ENCODE measurements around the gene CRADD. TPM values are rescaled to one million over a fixed set of nuclear protein-coding genes. Genes with fewer than 3 reads are reported as not detected.

The CRADD gene
- total and polyA plus RNA-seq, 2 of the 4 experiments (the other 2 are of a cell fraction), result 11.1 to 14.0 TPM

- dilution Hi-C loops (cut with HindIII; ENCODE audit: low sequenced_read_pairs, unreplicated experiment), result no loop called here
Measured at GRCh38 chr12:93882763-93883162, 205.6 kb downstream of the CRADD start.

More at GRCh38 chr12:93882763-93883162, 205.6 kb downstream of the CRADD start:
- H3K27ac ChIP-seq (ENCODE audit: insufficient read depth, low read length), result peak overlapping the region; percentile 40; the same call in 1 of the 2 replicates
- H2BK20ac ChIP-seq (ENCODE audit: low read depth, low read length), result peak overlapping the region; percentile 93
- H4K91ac ChIP-seq (ENCODE audit: insufficient read depth, low read depth, low read length), result peak overlapping the region; percentile 88
- peaks cover 11% of the 10 kb centered on the region for H3K9me1 ChIP-seq (ENCODE audit: insufficient read depth, low read length)
- CTCF ChIA-PET, result no interaction called here
- H3K9ac ChIP-seq (ENCODE audit: low read depth, low read length), result no peak overlapping the region
- WGBS, 2 experiments (ENCODE audit: extremely low coverage in 2 of 2, insufficient read length in 1 of 2), result no CpG with 5 or more reads among the region's 3 CpGs
- no peak overlapping the region for H3K4me2 ChIP-seq (ENCODE audit: low read depth, low read length)
- BruUV-seq (replicated peaks), result no TSS peak
- H4K20me1 ChIP-seq (ENCODE audit: insufficient read depth, low read length), result no peaks in the 10 kb centered on the region
- H2BK5ac ChIP-seq (ENCODE audit: low read depth, low read length, poor library complexity, severe bottlenecking), result peak overlapping the region; percentile 98
- H3K4me1 ChIP-seq (ENCODE audit: control insufficient read depth, insufficient read depth, low read length), result peaks cover 37% of the 10 kb centered on the region
- H2AK9ac ChIP-seq (replicated peaks; ENCODE audit: low read depth, low read length, poor library complexity), result no peak overlapping the region
- no peak overlapping the region for H3K56ac ChIP-seq (ENCODE audit: extremely low read depth, insufficient read depth, low read length)
- no peak overlapping the region for H3K4me3 ChIP-seq (ENCODE audit: insufficient read depth, low read depth, low read length)
- peak overlapping the region; percentile 95 for H2AK5ac ChIP-seq (ENCODE audit: low read depth, low read length)
- peak overlapping the region; percentile 79 for H3K23ac ChIP-seq (ENCODE audit: low read depth, low read length)
- ATAC-seq (ENCODE audit: low read depth), result no peak
- no peaks in the 10 kb centered on the region for H3K27me3 ChIP-seq (ENCODE audit: control insufficient read depth, insufficient read depth, low read length)
- intact Hi-C loops (cut with micrococcal nuclease) (no loop called here), in situ Hi-C loops (cut with MboI; ENCODE audit: low sequenced_read_pairs) (no loop called here)
- H3K18ac ChIP-seq (ENCODE audit: low read depth, low read length), result peak overlapping the region; percentile 97; the same call in 1 of the 2 replicates
- no peaks in the 10 kb centered on the region for H3K36me3 ChIP-seq (ENCODE audit: control insufficient read depth, insufficient read depth, low read length)
- no peaks in the 10 kb centered on the region for H3K9me3 ChIP-seq (ENCODE audit: control insufficient read depth, insufficient read depth, low read length)
- DNase-seq, result no peak
- H4K8ac ChIP-seq (ENCODE audit: low read depth in 2 of 2, low read length in 2 of 2), result peak overlapping the region; percentile 65 to 85
- H4K5ac ChIP-seq (ENCODE audit: low read depth, low read length), result peak overlapping the region; percentile 71; the same call in 1 of the 2 replicates
- H3K4ac ChIP-seq (ENCODE audit: low read depth, low read length), result peak overlapping the region; percentile 92; the same call in 1 of the 2 replicates
- POLR2A ChIA-PET (ENCODE audit: unreplicated experiment), result no interaction called here
- no peak overlapping the region for H2AFZ ChIP-seq (replicated peaks; ENCODE audit: low read length, poor library complexity)
- peak overlapping the region; percentile 82 for H3K14ac ChIP-seq (replicated peaks; ENCODE audit: low read depth, low read length)
- peak overlapping the region; percentile 96 for H2BK120ac ChIP-seq (ENCODE audit: low read depth, low read length)
- peak overlapping the region; percentile 97 for H2BK15ac ChIP-seq (ENCODE audit: low read depth, low read length)
- no peak for TF ChIP-seq USF2 (IDR thresholded peaks at IDR 0.05; ENCODE audit: low read depth, low read length)
- no peak for TF ChIP-seq RFX5 (IDR thresholded peaks at IDR 0.05; ENCODE audit: low read depth, low read length)
- TF ChIP-seq RCOR1 (IDR thresholded peaks at IDR 0.05; ENCODE audit: insufficient replicate concordance, low read length), result no peak
- no peak for TF ChIP-seq POLR2A (IDR thresholded peaks at IDR 0.05; ENCODE audit: low read depth, low read length)
- peak; percentile 92 for TF ChIP-seq CEBPB (IDR thresholded peaks at IDR 0.05; ENCODE audit: low read depth, low read length)
- no peak for TF ChIP-seq BHLHE40 (IDR thresholded peaks at IDR 0.05; ENCODE audit: low read depth, low read length)
- H3K79me1 ChIP-seq (ENCODE audit: low read depth in 1 of 2, low read length in 2 of 2), result no peaks in the 10 kb centered on the region

Data from IMR-90 (cell line).